Lung (tissue), 12 donors: ENCODE results near the gene MYO19. TPM values are rescaled to one million over a fixed set of nuclear protein-coding genes. Genes with fewer than 3 reads are reported as not detected.

Experiments
- ATAC-seq: fragments of 200-7000 bp; cut with Tn5 transposase; one replicate; pipeline ENCODE4 v1.9.1; 2020; ENCODE audit warnings: moderate number of reproducible peaks; ENCODE audit not compliant: insufficient read depth, low FRiP score
- DNase-seq, 3 donors: peaks; one replicate each; pipeline ENCODE4 v3.0.0-alpha.2; 2013 to 2017
- H3K27ac ChIP-seq, 2 donors: one replicate each; pipeline ENCODE4 v1.5.1; 2013; ENCODE audit warnings: mild to moderate bottlenecking in 2 of 2, moderate library complexity in 2 of 2, control low read depth in 1 of 2, inconsistent platforms in 1 of 2, low read depth in 1 of 2, low read length in 1 of 2
- H3K27me3 ChIP-seq, 3 donors: one replicate each; pipeline ENCODE4 v1.5.1; 2013; ENCODE audit warnings: low read length in 2 of 3; ENCODE audit not compliant: control insufficient read depth in 3 of 3, insufficient read depth in 3 of 3
- H3K36me3 ChIP-seq, 4 donors: one replicate each; pipeline ENCODE4 v1.5.1; 2013; ENCODE audit warnings: low read length in 4 of 4, mild to moderate bottlenecking in 1 of 4, moderate library complexity in 1 of 4; ENCODE audit not compliant: control insufficient read depth in 4 of 4, insufficient read depth in 4 of 4
- H3K4me1 ChIP-seq, 5 donors: one replicate each; pipeline ENCODE4 v1.5.1; 2013; ENCODE audit warnings: low read length in 5 of 5, mild to moderate bottlenecking in 2 of 5, moderate library complexity in 1 of 5; ENCODE audit not compliant: control insufficient read depth in 5 of 5, insufficient read depth in 5 of 5
- H3K4me3 ChIP-seq: one replicate; pipeline ENCODE4 v1.5.1; 2013; ENCODE audit warnings: mild to moderate bottlenecking, control low read depth, moderate library complexity
- H3K9ac ChIP-seq, 2 donors: one replicate each; pipeline ENCODE4 v1.5.1; 2013; ENCODE audit warnings: low read length in 2 of 2, control low read depth in 1 of 2; ENCODE audit not compliant: insufficient read depth in 1 of 2
- H3K9me3 ChIP-seq, 4 donors: one replicate each; pipeline ENCODE4 v1.5.1; 2013; ENCODE audit warnings: low read length in 3 of 4, mild to moderate bottlenecking in 1 of 4, moderate library complexity in 1 of 4; ENCODE audit not compliant: control insufficient read depth in 4 of 4, insufficient read depth in 3 of 4
- WGBS, 2 donors: extraction: QIAGEN DNeasy Blood & Tissue Kit; methylation state at CpG; one replicate each; pipeline ENCODE4 v1.1.7; 2013; 5-methylcytosine and 5-hydroxymethylcytosine counted together
- polyA plus RNA-seq, 2 donors: library from polyadenylated mRNA; stranded (reverse); fragments of 200-250 nt; gene quantifications; one replicate each; pipeline ENCODE4 v1.2.1, GENCODE V29; 2013
- total RNA-seq, 2 donors: library from RNA; depleted of rRNA in 1 of 2; stranded (reverse); fragments of >200 nt in 1 of 2; gene quantifications; one replicate each; pipeline ENCODE4 v1.2.1, GENCODE V29; 2014 to 2021
- TF ChIP-seq, protein P1 (sequence below): IDR thresholded peaks from 2 replicates; pipeline ENCODE4 v1.5.1; 2012; ENCODE audit warnings: mild to moderate bottlenecking; ENCODE audit errors: control extremely low read depth, extremely low read depth
- donor health status: control.
- donor health status: control.
- donor health status: Bipolar disorder and iron deficiency.
- donor health status: healthy.
- donor health status: DM: yes; HTN: yes; CAD: no.

MYO19 gene
- total and polyA plus RNA-seq, 4 donors = 26.5 to 66.6 (median 35.0) TPM

- no peak for DNase-seq
Measured at GRCh38 chr17:36506249-36506826, 28.3 kb downstream of the MYO19 start.

DNA sequence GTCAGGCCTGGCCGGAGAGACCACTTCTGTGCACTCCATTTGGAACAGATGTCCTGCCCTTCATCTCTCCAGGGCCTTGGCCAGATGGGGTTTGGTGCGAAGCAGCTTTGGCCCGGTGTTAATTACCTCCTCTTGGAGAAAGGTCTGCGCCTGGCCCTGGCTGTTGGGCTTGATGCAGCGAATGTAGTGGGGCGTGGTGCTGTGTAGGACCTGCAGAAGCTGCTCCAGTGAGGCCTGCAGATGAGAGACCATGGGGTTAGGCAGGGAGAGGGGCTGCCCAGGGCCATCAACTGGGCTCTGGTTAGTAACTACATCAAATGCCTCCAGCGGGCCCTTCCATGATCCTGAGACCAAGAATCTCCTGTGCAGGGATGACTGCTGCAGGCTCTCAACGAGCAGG is 29.5 kb downstream of the MYO19 start:
- ATAC-seq = no peak
- no peak overlapping the region for H3K4me3 ChIP-seq
- no peaks in the 10 kb centered on the region for H3K9me3 ChIP-seq
- no peak for DNase-seq
- H3K27ac ChIP-seq = no peak overlapping the region
- H3K4me1 ChIP-seq = no peaks in the 10 kb centered on the region
- no peak overlapping the region for H3K9ac ChIP-seq
- no peaks in the 10 kb centered on the region for H3K27me3 ChIP-seq
- TF ChIP-seq, protein P1, sequence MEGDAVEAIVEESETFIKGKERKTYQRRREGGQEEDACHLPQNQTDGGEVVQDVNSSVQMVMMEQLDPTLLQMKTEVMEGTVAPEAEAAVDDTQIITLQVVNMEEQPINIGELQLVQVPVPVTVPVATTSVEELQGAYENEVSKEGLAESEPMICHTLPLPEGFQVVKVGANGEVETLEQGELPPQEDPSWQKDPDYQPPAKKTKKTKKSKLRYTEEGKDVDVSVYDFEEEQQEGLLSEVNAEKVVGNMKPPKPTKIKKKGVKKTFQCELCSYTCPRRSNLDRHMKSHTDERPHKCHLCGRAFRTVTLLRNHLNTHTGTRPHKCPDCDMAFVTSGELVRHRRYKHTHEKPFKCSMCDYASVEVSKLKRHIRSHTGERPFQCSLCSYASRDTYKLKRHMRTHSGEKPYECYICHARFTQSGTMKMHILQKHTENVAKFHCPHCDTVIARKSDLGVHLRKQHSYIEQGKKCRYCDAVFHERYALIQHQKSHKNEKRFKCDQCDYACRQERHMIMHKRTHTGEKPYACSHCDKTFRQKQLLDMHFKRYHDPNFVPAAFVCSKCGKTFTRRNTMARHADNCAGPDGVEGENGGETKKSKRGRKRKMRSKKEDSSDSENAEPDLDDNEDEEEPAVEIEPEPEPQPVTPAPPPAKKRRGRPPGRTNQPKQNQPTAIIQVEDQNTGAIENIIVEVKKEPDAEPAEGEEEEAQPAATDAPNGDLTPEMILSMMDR = no peak
- peaks cover 3 to 50% (median 24%) of the 10 kb centered on the region in 4 donors for H3K36me3 ChIP-seq
- WGBS, 2 donors = 94 to 95% methylated on average over 8 of the region's 8 CpGs

More at GRCh38 chr17:36506249-36506826, 28.3 kb downstream of the MYO19 start:
- peaks cover 3 to 53% (median 22%) of the 10 kb centered on the region in 4 donors for H3K36me3 ChIP-seq
- H3K4me1 ChIP-seq = no peaks in the 10 kb centered on the region
- no peak overlapping the region for H3K9ac ChIP-seq
- no peak overlapping the region for H3K4me3 ChIP-seq
- no peak overlapping the region for H3K27ac ChIP-seq
- no peaks in the 10 kb centered on the region for H3K9me3 ChIP-seq
- WGBS, 2 donors = 85 to 89% methylated on average over 6 of the region's 6 CpGs
- TF ChIP-seq, protein P1 = no peak
- ATAC-seq = no peak
- H3K27me3 ChIP-seq = no peaks in the 10 kb centered on the region

DNA sequence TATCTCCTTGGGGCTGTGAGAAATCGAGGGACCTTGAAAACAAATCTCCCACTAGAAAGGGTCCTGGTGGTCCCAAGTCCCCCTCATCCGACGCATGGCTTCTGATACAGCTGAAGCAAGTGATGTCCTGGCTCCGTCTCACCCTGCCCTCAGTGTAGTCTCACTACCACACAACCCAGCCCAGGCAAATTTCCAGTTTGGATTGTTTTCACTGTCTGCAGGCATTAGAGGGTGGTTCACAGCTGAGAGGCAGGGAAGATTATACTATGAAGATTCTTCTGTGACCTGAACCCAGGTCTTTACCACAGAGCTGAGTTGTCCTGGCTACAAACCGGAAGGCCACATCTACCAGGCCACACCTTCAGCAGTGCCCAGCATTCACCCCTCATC is 30.5 kb downstream of the MYO19 start:
- Histone ChIP-seq H3K9me3 (no peaks in the 10 kb centered on the region), H3K4me1 (no peaks in the 10 kb centered on the region), H3K27ac (no peak overlapping the region), H3K4me3 (no peak overlapping the region), H3K27me3 (no peaks in the 10 kb centered on the region), H3K36me3 (peaks cover 3 to 46% (median 24%) of the 10 kb centered on the region in 4 donors), H3K9ac (no peak overlapping the region)
- TF ChIP-seq, protein P1 = no peak
- DNase-seq (no peak), ATAC-seq (no peak)
- WGBS, 2 donors = 96 to 99% methylated on average over 5 of the region's 5 CpGs
